ENCODE measurements around the gene STON1. TPM values are rescaled to one million over a fixed set of nuclear protein-coding genes. Genes with fewer than 3 reads are reported as not detected.

STON1 gene
- total RNA-seq, 2 experiments from 2014 or later, result 0.74 to 0.95 TPM

- ATAC-seq, result no peak
- Mint-ChIP-seq H3K9me3 (no peaks in the 10 kb centered on the region), H3K4me3 (no peak overlapping the region), H3K36me3 (ENCODE audit: low read depth) (no peaks in the 10 kb centered on the region), H3K27me3 (peaks cover 1% of the 10 kb centered on the region), H3K4me1 (ENCODE audit: low read depth) (no peaks in the 10 kb centered on the region), H3K27ac (no peak overlapping the region)
- DNase-seq, result no peak
- ChIA-PET POLR2A (no interaction called here), CTCF (no interaction called here)
- no peak for TF ChIP-seq CTCF (IDR thresholded peaks at IDR 0.05)
- intact Hi-C loops (cut with micrococcal nuclease), result no loop called here
Observed at GRCh38 chr2:48624696-48625095, 94.7 kb downstream of the STON1 start.

GRCh38 chr2:48626047-48626446, 96.1 kb downstream of the STON1 start:
- no peak for DNase-seq
- Mint-ChIP-seq H3K27ac (no peak overlapping the region), H3K4me1 (ENCODE audit: low read depth) (no peaks in the 10 kb centered on the region), H3K4me3 (no peak overlapping the region), H3K9me3 (no peaks in the 10 kb centered on the region), H3K27me3 (no peaks in the 10 kb centered on the region), H3K36me3 (ENCODE audit: low read depth) (no peaks in the 10 kb centered on the region)
- CTCF ChIA-PET, result no interaction called here
- TF ChIP-seq CTCF (IDR thresholded peaks at IDR 0.05), result no peak
- POLR2A ChIA-PET, result no interaction called here
- intact Hi-C loops (cut with micrococcal nuclease), result no loop called here
- no peak for ATAC-seq

GRCh38 chr2:48633143-48633542, 103.2 kb downstream of the STON1 start:
- Mint-ChIP-seq H3K27me3 (peaks cover 4% of the 10 kb centered on the region), H3K36me3 (ENCODE audit: low read depth) (no peaks in the 10 kb centered on the region), H3K4me3 (no peak overlapping the region), H3K4me1 (ENCODE audit: low read depth) (no peaks in the 10 kb centered on the region), H3K27ac (no peak overlapping the region), H3K9me3 (no peaks in the 10 kb centered on the region)
- intact Hi-C loops (cut with micrococcal nuclease), result no loop called here
- TF ChIP-seq CTCF (IDR thresholded peaks at IDR 0.05), result no peak
- ChIA-PET CTCF (no interaction called here), POLR2A (no interaction called here)
- no peak for ATAC-seq
- no peak for DNase-seq

GRCh38 chr2:48635786-48636185, 105.8 kb downstream of the STON1 start:
- ChIA-PET POLR2A (no interaction called here), CTCF (no interaction called here)
- no peaks in the 10 kb centered on the region for H3K9me3 Mint-ChIP-seq
- H3K27ac Mint-ChIP-seq, result no peak overlapping the region
- TF ChIP-seq CTCF (IDR thresholded peaks at IDR 0.05), result no peak
- H3K36me3 Mint-ChIP-seq (ENCODE audit: low read depth), result no peaks in the 10 kb centered on the region
- H3K4me1 Mint-ChIP-seq (ENCODE audit: low read depth), result no peaks in the 10 kb centered on the region
- ATAC-seq, result no peak
- H3K27me3 Mint-ChIP-seq, result peaks cover 6% of the 10 kb centered on the region
- DNase-seq, result no peak
- intact Hi-C loops (cut with micrococcal nuclease), result no loop called here
- no peak overlapping the region for H3K4me3 Mint-ChIP-seq

- intact Hi-C loops (cut with micrococcal nuclease), result no loop called here
Observed at GRCh38 chr2:48638261-48638660, 108.3 kb downstream of the STON1 start.

More at GRCh38 chr2:48638261-48638660, 108.3 kb downstream of the STON1 start:
- POLR2A ChIA-PET, result no interaction called here
- Mint-ChIP-seq H3K27me3 (peaks cover 5% of the 10 kb centered on the region), H3K36me3 (ENCODE audit: low read depth) (no peaks in the 10 kb centered on the region), H3K27ac (no peak overlapping the region), H3K4me1 (ENCODE audit: low read depth) (no peaks in the 10 kb centered on the region), H3K4me3 (no peak overlapping the region), H3K9me3 (no peaks in the 10 kb centered on the region)
- no peak for DNase-seq
- TF ChIP-seq CTCF (IDR thresholded peaks at IDR 0.05), result no peak
- no peak for ATAC-seq
- CTCF ChIA-PET, result no interaction called here

Other genes starting within 250 kb of the STON1 start
- gene FOXN2, start 215.5 kb upstream of the STON1 start, total RNA-seq, result 10 to 100 TPM; 56.4 to 58.3 TPM
- 10 to 100 TPM; 22.6 to 24.4 TPM for gene PPP1R21, start 89.4 kb upstream of the STON1 start, total RNA-seq
- gene GTF2A1L, start 87.7 kb downstream of the STON1 start, total RNA-seq, result not detected
- gene LHCGR, start 225.6 kb downstream of the STON1 start, total RNA-seq, result not detected

All from activated CD8-positive, alpha-beta T cell treated with anti-CD3 and anti-CD28 coated beads for 36 hours (primary cell).